IMR-90 (cell line): Measurements from ENCODE around the gene CERS6. TPM values are rescaled to one million over a fixed set of nuclear protein-coding genes. Genes with fewer than 3 reads are reported as not detected.

Source experiments
- ATAC-seq: fragments of 200-7000 bp; cut with Tn5 transposase; 2 replicates; pipeline ENCODE4 v1.9.1; 2020; ENCODE audit warnings: low read depth, mild to moderate bottlenecking, moderate library complexity
- BruUV-seq: library from RNA; stranded (reverse); fragments of 400-500 nt; replicated peaks from 2 replicates; lab custom pipeline; 2021; lab: Mats Ljungman, UMichigan
- CTCF ChIA-PET: fragments of 300-600 bp; formaldehyde crosslinking; extraction: SDS; loops from one replicate; lab custom pipeline; 2021; ENCODE audit warnings: antibody characterized with exemption; lab: Yijun Ruan, JAX
- POLR2A ChIA-PET: fragments of 300-600 bp; sonication (Branson Sonifier 250); formaldehyde crosslinking; loops from one replicate; lab custom pipeline; 2022; ENCODE audit warnings: antibody characterized with exemption; ENCODE audit not compliant: unreplicated experiment; lab: Charles Lee
- DNase-seq: peaks from one replicate; pipeline ENCODE4 v3.0.0; 2013
- H2AFZ ChIP-seq: replicated peaks from 2 replicates; pipeline ENCODE3; 2013; ENCODE audit warnings: low read length, mild to moderate bottlenecking; ENCODE audit not compliant: poor library complexity
- H2AK5ac ChIP-seq: 2 replicates; pipeline ENCODE4 v1.6.1; 2013; ENCODE audit warnings: low read depth, low read length, inconsistent platforms
- H2AK9ac ChIP-seq: replicated peaks from 2 replicates; pipeline ENCODE3; 2013; ENCODE audit warnings: mild to moderate bottlenecking, low read depth, low read length, moderate library complexity; ENCODE audit not compliant: poor library complexity
- H2BK120ac ChIP-seq: 2 replicates; pipeline ENCODE4 v1.6.1; 2013; ENCODE audit warnings: low read depth, low read length, inconsistent platforms
- H2BK15ac ChIP-seq: 3 replicates; pipeline ENCODE4 v1.6.1; 2013; ENCODE audit warnings: low read depth, low read length, inconsistent platforms
- H2BK20ac ChIP-seq: 2 replicates; pipeline ENCODE4 v1.6.1; 2013; ENCODE audit warnings: low read depth, mild to moderate bottlenecking, inconsistent platforms, low read length, moderate library complexity
- H2BK5ac ChIP-seq: 2 replicates; pipeline ENCODE4 v1.6.1; 2013; ENCODE audit warnings: mild to moderate bottlenecking, low read depth, low read length, inconsistent platforms; ENCODE audit not compliant: poor library complexity, severe bottlenecking
- H3K14ac ChIP-seq: replicated peaks from 2 replicates; pipeline ENCODE4 v1.6.1; 2013; ENCODE audit warnings: low read depth, low read length, inconsistent platforms
- H3K18ac ChIP-seq: 2 replicates; pipeline ENCODE4 v1.6.1; 2013; ENCODE audit warnings: low read depth, low read length, control low read depth
- H3K23ac ChIP-seq: 2 replicates; pipeline ENCODE4 v1.6.1; 2013; ENCODE audit warnings: low read depth, low read length, inconsistent platforms
- H3K27ac ChIP-seq: 2 replicates; pipeline ENCODE4 v1.5.1; 2013; ENCODE audit warnings: mild to moderate bottlenecking, control low read depth, low read length; ENCODE audit not compliant: insufficient read depth
- H3K27me3 ChIP-seq: 2 replicates; pipeline ENCODE4 v1.6.1; 2013; ENCODE audit warnings: low read length; ENCODE audit not compliant: control insufficient read depth, insufficient read depth
- H3K36me3 ChIP-seq: 2 replicates; pipeline ENCODE4 v1.6.1; 2013; ENCODE audit warnings: low read length, mixed read lengths; ENCODE audit not compliant: control insufficient read depth, insufficient read depth
- H3K4ac ChIP-seq: 2 replicates; pipeline ENCODE4 v1.6.1; 2013; ENCODE audit warnings: low read depth, low read length, inconsistent platforms
- H3K4me1 ChIP-seq: 2 replicates; pipeline ENCODE4 v1.6.1; 2013; ENCODE audit warnings: low read length, mixed read lengths; ENCODE audit not compliant: control insufficient read depth, insufficient read depth
- H3K4me2 ChIP-seq: 2 replicates; pipeline ENCODE4 v1.6.1; 2013; ENCODE audit warnings: low read depth, mild to moderate bottlenecking, control low read depth, low read length, moderate library complexity
- H3K4me3 ChIP-seq: 2 replicates; pipeline ENCODE4 v1.5.1; 2013; ENCODE audit warnings: low read depth, mild to moderate bottlenecking, control low read depth, low read length, moderate library complexity; ENCODE audit not compliant: insufficient read depth
- H3K56ac ChIP-seq: 2 replicates; pipeline ENCODE4 v1.6.1; 2013; ENCODE audit warnings: low read length, inconsistent platforms; ENCODE audit not compliant: insufficient read depth; ENCODE audit errors: extremely low read depth
- H3K79me1 ChIP-seq, 2 experiments: 2 replicates each; pipeline ENCODE4 v1.6.1; 2013; ENCODE audit warnings: low read length in 2 of 2, inconsistent platforms in 1 of 2, low read depth in 1 of 2
- H3K9ac ChIP-seq: 2 replicates; pipeline ENCODE4 v1.6.1; 2013; ENCODE audit warnings: low read depth, low read length, control low read depth
- H3K9me1 ChIP-seq: 2 replicates; pipeline ENCODE4 v1.6.1; 2013; ENCODE audit warnings: low read length, inconsistent platforms; ENCODE audit not compliant: insufficient read depth
- H3K9me3 ChIP-seq: 2 replicates; pipeline ENCODE4 v1.6.1; 2013; ENCODE audit warnings: low read length; ENCODE audit not compliant: control insufficient read depth, insufficient read depth
- H4K20me1 ChIP-seq: 2 replicates; pipeline ENCODE4 v1.6.1; 2013; ENCODE audit warnings: low read length, inconsistent platforms; ENCODE audit not compliant: insufficient read depth
- H4K5ac ChIP-seq: 2 replicates; pipeline ENCODE4 v1.6.1; 2013; ENCODE audit warnings: mild to moderate bottlenecking, low read depth, low read length, control low read depth
- H4K8ac ChIP-seq, 2 experiments: 2 replicates each; pipeline ENCODE4 v1.6.1; 2013; ENCODE audit warnings: low read depth in 2 of 2, low read length in 2 of 2, control low read depth in 1 of 2, inconsistent platforms in 1 of 2
- H4K91ac ChIP-seq: 2 replicates; pipeline ENCODE4 v1.6.1; 2013; ENCODE audit warnings: low read depth, low read length, inconsistent platforms; ENCODE audit not compliant: insufficient read depth
- BHLHE40 ChIP-seq: fragments of 150-350 bp; IDR thresholded peaks from 2 replicates; pipeline ENCODE4 v1.6.1; 2016; ENCODE audit warnings: mild to moderate bottlenecking, low read depth, low read length
- CEBPB ChIP-seq: IDR thresholded peaks from 2 replicates; pipeline ENCODE4 v1.6.1; 2012; ENCODE audit warnings: low read depth, low read length, improper control_type of control experiment
- CHD1 ChIP-seq: IDR thresholded peaks from 2 replicates; pipeline ENCODE4 v1.6.1; 2012; ENCODE audit warnings: low read depth, low read length, improper control_type of control experiment
- CTCF ChIP-seq: conservative IDR thresholded peaks from 2 replicates; pipeline ENCODE4 v1.5.1; 2012; ENCODE audit warnings: mild to moderate bottlenecking, low read depth, low read length, improper control_type of control experiment
- NFE2L2 ChIP-seq: fragments of 150-350 bp; IDR thresholded peaks from 2 replicates; pipeline ENCODE4 v1.6.1; 2016; ENCODE audit warnings: low read depth, mild to moderate bottlenecking, low read length
- POLR2A ChIP-seq: IDR thresholded peaks from 2 replicates; pipeline ENCODE4 v1.6.1; 2012; ENCODE audit warnings: mild to moderate bottlenecking, low read depth, low read length
- SMC3 ChIP-seq: fragments of 150-350 bp; IDR thresholded peaks from 2 replicates; pipeline ENCODE4 v1.6.1; 2016; ENCODE audit warnings: low read depth, mild to moderate bottlenecking, antibody characterized with exemption, low read length, moderate library complexity
- WGBS, 2 experiments: methylation state at CpG; one replicate each; pipeline versions ENCODE4 v1.1.5 to v1.1.7; 2013; ENCODE audit warnings: missing lambda C conversion rate in 2 of 2; ENCODE audit not compliant: insufficient read length in 1 of 2; ENCODE audit errors: extremely low coverage in 2 of 2; 5-methylcytosine and 5-hydroxymethylcytosine counted together
- dilution Hi-C: fragments of 300-500 bp; cut with HindIII; formaldehyde crosslinking; loops from one replicate; pipeline ENCODE4 v1.14.3; 2018; ENCODE audit warnings: low sequenced_read_pairs; ENCODE audit not compliant: unreplicated experiment
- in situ Hi-C: fragments of 300-500 bp; cut with MboI; formaldehyde crosslinking; loops from 3 replicates; pipeline ENCODE4 v1.14.3; 2019; ENCODE audit warnings: low sequenced_read_pairs, inconsistent platforms, mixed read lengths
- intact Hi-C: fragments of 100-400 bp; cut with micrococcal nuclease; formaldehyde crosslinking; loops from 2 replicates; pipeline ENCODE4 v1.10.0; 2022
- polyA plus RNA-seq, 3 experiments: library from polyadenylated mRNA; depleted of rRNA; stranded (reverse); fragments of >200 nt; gene quantifications; 2 replicates each; pipeline ENCODE4 v1.2.3, GENCODE V29; 2012; ENCODE audit warnings: low replicate concordance in 1 of 3
- total RNA-seq: library from RNA; depleted of rRNA; stranded (reverse); fragments of >200 nt; gene quantifications from 2 replicates; pipeline ENCODE4 v1.2.3, GENCODE V29; 2012
- TF ChIP-seq, protein P1 (sequence below): fragments of 150-350 bp; IDR thresholded peaks from 2 replicates; pipeline ENCODE4 v1.6.1; 2017; ENCODE audit warnings: mild to moderate bottlenecking, antibody characterized with exemption, low read length, low read depth

The CERS6 gene
- total and polyA plus RNA-seq, 2 of the 4 experiments (the other 2 are of a cell fraction): 2.1 to 5.7 TPM

DNA sequence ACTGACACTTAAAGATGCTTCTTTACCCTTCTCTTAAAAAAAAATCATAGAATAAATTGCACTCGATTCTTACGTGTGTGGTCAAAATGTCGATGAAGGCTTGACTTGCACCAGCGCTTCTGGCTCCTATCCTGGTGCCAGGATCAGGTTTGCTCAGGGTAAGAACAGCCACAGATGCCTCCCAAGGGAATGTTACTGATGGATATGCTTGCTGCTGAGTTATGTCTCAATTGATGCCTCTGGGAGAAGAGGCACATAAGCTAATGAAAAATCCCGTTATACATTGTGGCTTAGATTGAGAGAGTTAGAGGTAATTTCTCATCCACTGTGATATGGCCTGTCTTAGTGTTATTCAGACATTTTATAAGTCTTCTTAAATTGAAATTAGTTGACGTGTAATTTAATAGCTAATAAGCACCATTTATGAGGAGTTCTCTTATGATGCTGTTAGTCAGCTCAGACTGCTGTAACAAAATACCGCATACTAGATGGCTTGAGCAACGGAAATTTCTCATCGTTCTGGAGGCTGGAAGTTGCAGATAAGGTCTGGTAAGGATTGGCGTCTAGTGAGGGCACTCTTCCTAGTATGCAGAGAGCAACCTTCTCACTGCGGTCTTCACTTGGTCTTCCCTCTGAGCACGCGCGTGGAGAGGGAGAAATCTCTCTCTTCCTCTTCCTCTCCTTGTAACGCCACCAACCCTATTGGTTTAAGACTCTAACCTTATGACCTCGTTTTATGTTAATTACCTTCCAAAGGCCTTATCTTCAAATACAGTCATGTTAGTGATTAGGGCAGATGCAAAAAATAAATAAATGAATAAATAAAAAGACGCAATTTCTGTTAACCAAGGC, 229.8 kb downstream of the CERS6 start:
- no peaks in the 10 kb centered on the region for H3K36me3 ChIP-seq
- no peak overlapping the region for H3K56ac ChIP-seq
- no peak overlapping the region for H2BK5ac ChIP-seq
- peaks cover 3% of the 10 kb centered on the region; the same call in 1 of the 2 replicates for H3K9me1 ChIP-seq
- H4K20me1 ChIP-seq: no peaks in the 10 kb centered on the region
- no peak overlapping the region for H3K4ac ChIP-seq
- in situ Hi-C loops: no loop called here
- H3K79me1 ChIP-seq: no peaks in the 10 kb centered on the region
- H3K4me3 ChIP-seq: no peak overlapping the region
- no peak overlapping the region for H3K9ac ChIP-seq
- H3K23ac ChIP-seq: no peak overlapping the region
- no peak overlapping the region for H3K27ac ChIP-seq
- no peak overlapping the region for H2AK9ac ChIP-seq
- DNase-seq (no peak), ATAC-seq (no peak)
- no peak overlapping the region for H2AFZ ChIP-seq
- H3K4me1 ChIP-seq: peaks cover 6% of the 10 kb centered on the region
- TF ChIP-seq CEBPB (no peak), NFE2L2 (no peak), CTCF (no peak), POLR2A (no peak), BHLHE40 (no peak), CHD1 (no peak), SMC3 (no peak)
- TF ChIP-seq, protein P1, sequence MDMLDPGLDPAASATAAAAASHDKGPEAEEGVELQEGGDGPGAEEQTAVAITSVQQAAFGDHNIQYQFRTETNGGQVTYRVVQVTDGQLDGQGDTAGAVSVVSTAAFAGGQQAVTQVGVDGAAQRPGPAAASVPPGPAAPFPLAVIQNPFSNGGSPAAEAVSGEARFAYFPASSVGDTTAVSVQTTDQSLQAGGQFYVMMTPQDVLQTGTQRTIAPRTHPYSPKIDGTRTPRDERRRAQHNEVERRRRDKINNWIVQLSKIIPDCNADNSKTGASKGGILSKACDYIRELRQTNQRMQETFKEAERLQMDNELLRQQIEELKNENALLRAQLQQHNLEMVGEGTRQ: no peak
- dilution Hi-C loops: no loop called here
- H4K5ac ChIP-seq: no peak overlapping the region
- intact Hi-C loops: loop anchor here (5.0 kb wide), 1 partner anchor 229 kb away; the partner anchor contains the start of gene CERS6
- H3K14ac ChIP-seq: no peak overlapping the region
- no peaks in the 10 kb centered on the region for H3K9me3 ChIP-seq
- H2BK15ac ChIP-seq: no peak overlapping the region
- no peak overlapping the region for H3K4me2 ChIP-seq
- no CpG with 5 or more reads among the region's 17 CpGs for WGBS, 2 experiments
- no peak overlapping the region for H4K8ac ChIP-seq
- ChIA-PET POLR2A (interaction anchor here (0.5 kb wide), 1 partner anchor 334 kb away, joined by 3 read pairs; no protein-coding TSS in a partner anchor), CTCF (interaction anchor here (1.1 kb wide), 1 partner anchor 11 kb away, joined by 3 read pairs; no protein-coding TSS in a partner anchor)
- H3K27me3 ChIP-seq: no peaks in the 10 kb centered on the region
- no peak overlapping the region for H3K18ac ChIP-seq
- no TSS peak for BruUV-seq
- H2BK20ac ChIP-seq: no peak overlapping the region
- no peak overlapping the region for H2BK120ac ChIP-seq
- H4K91ac ChIP-seq: no peak overlapping the region
- no peak overlapping the region for H2AK5ac ChIP-seq
